ENCODE data around the gene OCA2.

Gene OCA2

DNA sequence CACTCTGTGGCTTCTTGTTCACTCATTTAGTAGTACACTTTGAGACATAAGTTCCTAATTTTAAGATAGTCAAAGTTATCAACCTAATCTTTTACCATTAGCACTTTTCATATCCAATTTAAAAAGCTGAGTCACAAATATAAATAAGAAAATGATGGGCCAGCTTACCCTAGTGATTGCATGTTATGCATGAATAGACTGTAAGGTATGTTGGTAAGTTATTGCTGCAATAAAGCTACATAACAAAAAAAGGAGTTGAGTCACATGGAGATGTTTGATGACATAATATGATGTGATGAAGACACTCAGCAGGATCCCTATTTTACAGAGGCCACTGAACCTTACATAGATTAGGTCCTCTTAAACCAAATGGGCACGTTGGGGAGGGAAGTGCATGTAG, 161.3 kb downstream of the OCA2 start:
- H3K4me3 ChIP-seq (ENCODE audit: low read length): no peak overlapping the region
- no peaks in the 10 kb centered on the region for H3K27me3 ChIP-seq (ENCODE audit: insufficient read depth, low read length)
- no peak overlapping the region for H3K9ac ChIP-seq (ENCODE audit: low read depth, low read length)
- H3K36me3 ChIP-seq (ENCODE audit: insufficient read depth, low read depth, low read length): no peaks in the 10 kb centered on the region
- H3K4me1 ChIP-seq (ENCODE audit: insufficient read depth, low read length): peaks cover 9% of the 10 kb centered on the region
- H3K27ac ChIP-seq (ENCODE audit: low read length): no peak overlapping the region
- H3K9me3 ChIP-seq (ENCODE audit: insufficient read depth, low read depth, low read length): peaks cover 2% of the 10 kb centered on the region; the same call in 1 of the 2 replicates

DNA sequence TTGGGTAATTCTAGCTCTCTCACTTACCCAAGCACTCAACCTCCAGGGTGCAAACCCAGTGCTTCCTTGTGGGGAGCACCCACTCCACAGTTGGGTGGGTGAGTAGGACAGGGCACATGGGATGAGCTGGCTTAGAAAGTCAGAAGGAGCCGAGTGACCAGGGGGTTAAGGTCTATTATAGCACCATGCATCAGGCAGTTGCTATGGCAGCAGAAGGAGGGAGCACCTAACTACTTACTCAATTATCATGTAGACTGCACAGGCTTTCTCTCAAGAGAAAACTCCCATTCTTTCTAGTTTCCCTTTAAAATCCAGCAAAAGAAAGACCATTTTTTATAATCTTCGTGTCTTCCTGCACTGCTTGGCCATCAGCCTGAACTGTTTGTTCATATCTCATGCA, 163.0 kb downstream of the OCA2 start:
- Histone ChIP-seq H3K9ac (ENCODE audit: low read depth, low read length) (no peak overlapping the region), H3K36me3 (ENCODE audit: insufficient read depth, low read depth, low read length) (no peaks in the 10 kb centered on the region), H3K27me3 (ENCODE audit: insufficient read depth, low read length) (no peaks in the 10 kb centered on the region), H3K4me1 (ENCODE audit: insufficient read depth, low read length) (peaks cover 9% of the 10 kb centered on the region), H3K9me3 (ENCODE audit: insufficient read depth, low read depth, low read length) (peaks cover 7% of the 10 kb centered on the region; the same call in 1 of the 2 replicates), H3K4me3 (ENCODE audit: low read length) (no peak overlapping the region), H3K27ac (ENCODE audit: low read length) (no peak overlapping the region)

DNA sequence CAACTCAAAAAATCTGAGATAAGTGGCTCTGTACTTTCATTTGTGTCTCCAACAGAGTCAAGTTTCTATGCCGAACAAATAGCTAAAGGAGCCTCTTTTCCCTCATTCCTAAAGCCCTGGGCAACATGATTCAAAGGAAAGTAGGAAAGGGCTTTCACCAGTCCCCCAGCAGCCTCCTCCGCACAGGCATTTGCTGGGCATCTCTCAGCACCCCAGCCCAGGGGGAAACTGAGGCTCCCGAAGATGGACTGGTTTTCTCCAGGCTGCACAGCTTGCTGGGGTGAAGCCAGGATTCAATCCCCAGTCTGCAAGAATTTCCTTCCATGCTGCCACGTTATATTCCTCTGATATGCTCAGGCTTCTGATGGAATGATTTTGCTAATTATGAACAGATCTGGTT, 163.8 kb downstream of the OCA2 start:
- no peak overlapping the region for H3K9ac ChIP-seq (ENCODE audit: low read depth, low read length)
- H3K4me1 ChIP-seq (ENCODE audit: insufficient read depth, low read length): peaks cover 9% of the 10 kb centered on the region
- no peaks in the 10 kb centered on the region for H3K27me3 ChIP-seq (ENCODE audit: insufficient read depth, low read length)
- no peaks in the 10 kb centered on the region for H3K36me3 ChIP-seq (ENCODE audit: insufficient read depth, low read depth, low read length)
- H3K9me3 ChIP-seq (ENCODE audit: insufficient read depth, low read depth, low read length): peaks cover 7% of the 10 kb centered on the region; the same call in 1 of the 2 replicates
- H3K4me3 ChIP-seq (ENCODE audit: low read length): no peak overlapping the region
- H3K27ac ChIP-seq (ENCODE audit: low read length): no peak overlapping the region

DNA sequence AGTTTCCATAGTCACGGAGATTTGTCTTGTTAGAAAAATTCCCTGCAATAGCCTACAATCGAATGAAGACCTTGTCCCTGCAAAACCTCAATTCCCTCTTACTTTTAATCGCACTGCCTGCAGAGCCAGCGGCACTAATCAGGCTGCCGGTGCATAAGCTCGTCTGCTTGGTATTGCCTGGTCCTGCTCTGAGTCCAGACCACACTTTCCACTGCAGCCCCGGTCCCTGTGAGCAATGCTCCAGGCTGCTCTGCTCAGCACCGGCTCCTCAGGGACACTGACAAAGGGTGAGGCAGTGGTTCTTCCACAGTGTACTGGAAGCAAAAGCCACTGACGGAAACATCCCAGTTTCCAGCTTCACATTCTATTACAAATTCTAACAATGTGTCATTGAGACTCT, 164.3 kb downstream of the OCA2 start:
- Histone ChIP-seq H3K36me3 (ENCODE audit: insufficient read depth, low read depth, low read length) (no peaks in the 10 kb centered on the region), H3K9me3 (ENCODE audit: insufficient read depth, low read depth, low read length) (peaks cover 7% of the 10 kb centered on the region; the same call in 1 of the 2 replicates), H3K9ac (ENCODE audit: low read depth, low read length) (no peak overlapping the region), H3K4me3 (ENCODE audit: low read length) (no peak overlapping the region), H3K27ac (ENCODE audit: low read length) (no peak overlapping the region), H3K4me1 (ENCODE audit: insufficient read depth, low read length) (peaks cover 9% of the 10 kb centered on the region), H3K27me3 (ENCODE audit: insufficient read depth, low read length) (no peaks in the 10 kb centered on the region)

DNA sequence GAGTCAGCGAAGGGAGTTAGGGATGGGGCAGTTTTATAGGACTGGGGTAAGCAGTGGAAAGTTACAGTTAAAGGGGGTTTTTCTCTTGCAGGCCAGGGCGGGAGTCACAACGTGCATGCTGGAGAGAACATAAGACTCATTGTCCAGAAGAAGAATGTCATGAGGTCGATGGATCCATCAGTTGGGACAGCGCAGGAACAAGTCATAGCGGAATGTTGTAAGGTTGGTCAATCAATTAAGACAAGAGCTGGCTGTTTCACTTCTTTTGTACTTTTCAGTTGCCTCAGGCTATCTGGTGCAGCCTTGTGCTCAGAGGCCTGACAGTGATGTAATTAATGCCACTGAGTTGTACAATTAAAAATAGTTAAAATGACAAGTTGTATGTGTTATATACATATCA, 165.6 kb downstream of the OCA2 start:
- no peak overlapping the region for H3K27ac ChIP-seq (ENCODE audit: low read length)
- no peaks in the 10 kb centered on the region; the same call in 1 of the 2 replicates for H3K4me1 ChIP-seq (ENCODE audit: insufficient read depth, low read length)
- no peak overlapping the region for H3K4me3 ChIP-seq (ENCODE audit: low read length)
- no peaks in the 10 kb centered on the region for H3K27me3 ChIP-seq (ENCODE audit: insufficient read depth, low read length)
- H3K9me3 ChIP-seq (ENCODE audit: insufficient read depth, low read depth, low read length): peaks cover 7% of the 10 kb centered on the region; the same call in 1 of the 2 replicates
- H3K9ac ChIP-seq (ENCODE audit: low read depth, low read length): no peak overlapping the region
- no peaks in the 10 kb centered on the region for H3K36me3 ChIP-seq (ENCODE audit: insufficient read depth, low read depth, low read length)

DNA sequence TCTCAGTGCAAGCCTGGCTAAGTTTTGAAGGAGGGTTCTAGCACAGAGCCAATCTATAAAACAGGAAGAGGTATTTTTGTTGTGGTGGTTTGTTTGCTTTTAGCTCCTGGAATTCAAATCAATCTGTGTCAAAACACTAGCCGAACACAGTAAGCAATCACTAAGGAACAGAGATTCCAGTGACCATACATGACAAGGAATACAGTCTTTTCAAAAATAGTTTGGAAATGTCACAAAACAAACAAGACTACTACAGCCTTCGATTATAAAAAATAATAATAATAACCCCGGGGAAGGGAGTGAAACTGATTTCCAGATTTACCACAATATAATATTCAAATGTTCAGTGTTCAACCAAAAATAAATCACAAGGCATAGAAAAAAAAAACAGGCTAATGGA, 166.5 kb downstream of the OCA2 start:
- Histone ChIP-seq H3K4me1 (ENCODE audit: insufficient read depth, low read length) (no peaks in the 10 kb centered on the region), H3K36me3 (ENCODE audit: insufficient read depth, low read depth, low read length) (no peaks in the 10 kb centered on the region)

DNA sequence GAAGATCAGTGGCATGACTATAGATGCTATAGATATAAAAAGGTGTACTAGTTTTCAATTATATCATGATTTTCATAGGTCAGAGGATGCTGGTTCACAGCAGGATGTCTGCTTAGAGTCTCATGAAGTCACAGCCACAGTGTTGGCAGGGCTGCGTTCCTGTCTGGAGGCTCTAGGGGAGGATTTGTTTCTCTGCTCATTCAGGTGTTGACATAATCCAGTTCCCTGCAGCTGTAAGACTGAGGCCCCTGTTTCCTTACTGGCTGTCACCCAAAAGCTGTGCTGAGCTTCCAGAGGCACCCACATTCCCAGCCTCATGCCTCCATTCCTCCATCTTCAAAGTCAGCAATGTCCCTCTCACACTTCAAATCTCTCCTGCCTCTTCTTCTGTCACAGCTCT, 170.7 kb downstream of the OCA2 start:
- no peak overlapping the region for H3K27ac ChIP-seq (ENCODE audit: low read length)
- H3K4me3 ChIP-seq (ENCODE audit: low read length): no peak overlapping the region
- no peaks in the 10 kb centered on the region for H3K27me3 ChIP-seq (ENCODE audit: insufficient read depth, low read length)
- peaks cover 7% of the 10 kb centered on the region; the same call in 1 of the 2 replicates for H3K9me3 ChIP-seq (ENCODE audit: insufficient read depth, low read depth, low read length)
- H3K4me1 ChIP-seq (ENCODE audit: insufficient read depth, low read length): no peaks in the 10 kb centered on the region
- H3K36me3 ChIP-seq (ENCODE audit: insufficient read depth, low read depth, low read length): no peaks in the 10 kb centered on the region
- no peak overlapping the region for H3K9ac ChIP-seq (ENCODE audit: low read depth, low read length)

More for the DNA sequence above, 166.5 kb downstream of the OCA2 start:
- Histone ChIP-seq H3K27me3 (ENCODE audit: insufficient read depth, low read length) (no peaks in the 10 kb centered on the region), H3K9ac (ENCODE audit: low read depth, low read length) (no peak overlapping the region), H3K27ac (ENCODE audit: low read length) (no peak overlapping the region), H3K4me3 (ENCODE audit: low read length) (no peak overlapping the region), H3K9me3 (ENCODE audit: insufficient read depth, low read depth, low read length) (peaks cover 7% of the 10 kb centered on the region; the same call in 1 of the 2 replicates)

DNA sequence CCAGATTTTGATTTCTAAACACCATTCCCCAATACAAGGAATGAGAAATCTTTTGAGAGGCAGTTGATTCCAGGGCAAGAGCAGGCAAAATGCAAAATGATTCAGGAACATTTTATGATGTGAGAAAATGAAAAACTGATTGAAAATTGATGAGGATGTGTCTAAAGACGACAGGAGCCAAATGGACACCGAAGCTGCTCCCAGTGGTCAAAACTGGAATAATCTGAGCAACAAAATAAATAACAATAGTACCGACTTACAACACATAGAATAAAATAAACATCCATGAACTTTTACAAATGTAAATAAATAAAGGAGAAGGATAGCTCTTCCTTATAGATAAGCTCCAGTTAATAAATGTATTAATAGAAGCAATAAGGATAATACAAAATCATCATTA, 186.8 kb downstream of the OCA2 start:
- Histone ChIP-seq H3K4me3 (ENCODE audit: low read length) (no peak overlapping the region), H3K36me3 (ENCODE audit: insufficient read depth, low read depth, low read length) (no peaks in the 10 kb centered on the region), H3K9ac (ENCODE audit: low read depth, low read length) (no peak overlapping the region), H3K27me3 (ENCODE audit: insufficient read depth, low read length) (no peaks in the 10 kb centered on the region), H3K9me3 (ENCODE audit: insufficient read depth, low read depth, low read length) (0 out of 2 replicates have a peak, but pooled peaks cover 4% of the 10 kb centered on the region), H3K4me1 (ENCODE audit: insufficient read depth, low read length) (no peaks in the 10 kb centered on the region), H3K27ac (ENCODE audit: low read length) (no peak overlapping the region)

DNA sequence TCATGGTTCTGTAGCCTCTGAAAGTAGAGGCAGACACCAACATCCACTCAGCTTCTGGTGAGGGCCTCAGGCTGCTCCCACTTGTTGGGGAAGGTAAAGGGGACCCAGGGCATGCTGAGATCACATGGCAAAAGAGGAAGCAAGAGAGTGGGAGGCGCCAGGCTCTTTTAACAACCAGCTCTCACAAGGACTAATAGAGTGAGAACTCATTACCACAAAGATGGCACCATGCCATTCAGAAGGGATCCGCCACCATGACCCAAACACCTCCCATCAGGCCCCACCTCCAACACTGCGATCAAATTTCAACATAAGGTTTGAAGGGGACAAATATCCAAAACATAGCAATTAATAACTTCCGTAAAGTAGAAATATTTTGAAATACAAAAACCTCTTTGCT, 192.3 kb downstream of the OCA2 start:
- no peak overlapping the region for H3K4me3 ChIP-seq (ENCODE audit: low read length)
- no peaks in the 10 kb centered on the region for H3K27me3 ChIP-seq (ENCODE audit: insufficient read depth, low read length)
- no peak overlapping the region for H3K9ac ChIP-seq (ENCODE audit: low read depth, low read length)
- no peaks in the 10 kb centered on the region for H3K4me1 ChIP-seq (ENCODE audit: insufficient read depth, low read length)
- no peaks in the 10 kb centered on the region for H3K36me3 ChIP-seq (ENCODE audit: insufficient read depth, low read depth, low read length)
- H3K9me3 ChIP-seq (ENCODE audit: insufficient read depth, low read depth, low read length): 0 out of 2 replicates have a peak, but pooled peaks cover 5% of the 10 kb centered on the region
- no peak overlapping the region for H3K27ac ChIP-seq (ENCODE audit: low read length)

DNA sequence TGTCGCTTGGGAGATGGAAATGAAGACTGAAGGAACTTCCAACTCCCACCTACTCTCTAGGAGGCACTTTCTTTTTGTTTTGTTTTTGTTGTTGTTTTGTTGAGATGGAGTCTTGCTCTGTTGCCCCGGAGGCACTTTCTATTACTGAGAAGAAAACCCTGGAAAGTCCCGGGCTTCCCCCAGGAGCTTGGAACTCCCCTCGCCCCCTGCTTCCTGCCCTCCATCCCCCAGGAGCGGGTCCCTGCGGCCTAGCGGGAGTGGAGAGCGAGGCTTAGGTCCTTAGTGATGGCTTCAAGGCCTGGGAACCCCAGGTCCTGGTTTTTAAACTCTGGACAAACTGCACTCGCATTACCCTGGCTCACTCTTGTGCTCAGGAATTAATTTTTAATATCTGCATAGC, 195.7 kb downstream of the OCA2 start:
- H3K27me3 ChIP-seq (ENCODE audit: insufficient read depth, low read length): no peaks in the 10 kb centered on the region
- no peaks in the 10 kb centered on the region for H3K36me3 ChIP-seq (ENCODE audit: insufficient read depth, low read depth, low read length)
- no peak overlapping the region for H3K9ac ChIP-seq (ENCODE audit: low read depth, low read length)
- no peak overlapping the region for H3K27ac ChIP-seq (ENCODE audit: low read length)
- H3K4me1 ChIP-seq (ENCODE audit: insufficient read depth, low read length): no peaks in the 10 kb centered on the region
- H3K4me3 ChIP-seq (ENCODE audit: low read length): no peak overlapping the region
- 0 out of 2 replicates have a peak, but pooled peaks cover 5% of the 10 kb centered on the region for H3K9me3 ChIP-seq (ENCODE audit: insufficient read depth, low read depth, low read length)

DNA sequence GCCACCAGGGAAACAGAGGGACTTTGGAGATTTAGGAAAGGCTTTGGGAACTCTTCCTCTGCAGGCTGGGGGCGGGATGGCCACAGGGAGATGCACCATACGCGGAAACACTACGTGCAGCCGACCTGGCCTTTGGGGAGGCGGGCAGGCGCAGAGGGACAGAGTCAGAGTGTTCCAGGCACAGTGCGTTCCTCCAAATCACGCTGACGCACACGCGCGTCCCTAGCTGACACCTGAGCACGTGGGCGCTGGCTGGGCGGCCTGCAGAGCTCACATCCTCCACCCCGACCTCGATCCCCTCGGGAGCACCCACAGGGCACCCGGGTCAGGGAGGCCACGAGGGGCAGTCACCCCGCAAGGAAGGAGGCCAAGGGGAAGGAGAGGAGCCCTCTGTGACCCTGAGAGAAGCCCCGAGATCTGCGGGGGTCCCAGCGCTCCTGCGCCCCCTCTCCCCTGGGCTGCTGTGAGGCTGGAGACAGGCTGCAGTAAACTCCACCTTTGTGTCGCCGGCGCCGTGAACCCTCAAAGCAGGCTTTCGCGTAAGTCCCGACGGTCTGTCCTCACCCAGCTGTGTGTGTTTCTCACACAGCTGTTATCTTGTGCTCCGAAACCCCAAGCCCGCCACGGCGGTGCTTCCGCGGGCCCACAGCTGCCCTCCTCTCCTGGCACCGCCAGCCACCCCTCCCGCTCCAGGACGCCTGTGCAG, 196.3 kb downstream of the OCA2 start:
- Histone ChIP-seq H3K9me3 (ENCODE audit: insufficient read depth, low read depth, low read length) (0 out of 2 replicates have a peak, but pooled peaks cover 5% of the 10 kb centered on the region), H3K9ac (ENCODE audit: low read depth, low read length) (no peak overlapping the region), H3K4me1 (ENCODE audit: insufficient read depth, low read length) (no peaks in the 10 kb centered on the region), H3K27me3 (ENCODE audit: insufficient read depth, low read length) (no peaks in the 10 kb centered on the region), H3K4me3 (ENCODE audit: low read length) (no peak overlapping the region), H3K27ac (ENCODE audit: low read length) (no peak overlapping the region), H3K36me3 (ENCODE audit: insufficient read depth, low read depth, low read length) (no peaks in the 10 kb centered on the region)

DNA sequence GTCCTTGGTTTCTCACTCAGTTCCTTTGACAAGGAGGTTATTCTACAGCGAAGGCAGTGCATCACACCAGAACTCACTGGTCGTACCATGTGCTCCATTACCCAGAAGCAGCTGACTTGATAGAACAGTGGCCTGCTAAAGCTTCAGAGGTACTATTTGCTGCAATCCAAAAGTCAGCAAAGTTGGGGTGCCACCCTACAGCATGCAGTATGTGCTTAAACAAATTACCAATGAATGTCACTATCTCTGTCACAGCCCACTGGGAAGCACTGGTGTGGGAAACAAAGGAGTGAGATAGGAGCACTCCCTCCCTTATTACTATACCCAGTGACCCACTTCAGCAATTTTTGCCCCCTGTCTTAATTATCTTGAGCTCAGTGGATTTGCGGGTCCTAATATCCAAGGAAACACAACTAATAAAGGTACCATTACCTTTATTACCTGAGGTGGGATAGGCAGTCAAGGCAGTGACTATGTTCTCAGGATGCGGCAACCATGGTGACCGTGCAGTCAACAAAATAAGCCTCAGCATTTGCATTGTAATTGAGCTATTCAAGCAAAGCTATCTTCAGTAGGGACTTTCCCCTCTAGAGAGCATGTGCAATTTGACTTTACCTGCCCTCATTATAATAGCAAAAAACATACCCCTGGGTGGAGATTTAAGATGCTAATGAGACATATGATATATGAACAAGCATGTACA, 199.4 kb downstream of the OCA2 start:
- H3K27me3 ChIP-seq (ENCODE audit: insufficient read depth, low read length): no peaks in the 10 kb centered on the region
- no peaks in the 10 kb centered on the region for H3K36me3 ChIP-seq (ENCODE audit: insufficient read depth, low read depth, low read length)
- no peak overlapping the region for H3K27ac ChIP-seq (ENCODE audit: low read length)
- H3K9ac ChIP-seq (ENCODE audit: low read depth, low read length): no peak overlapping the region
- H3K9me3 ChIP-seq (ENCODE audit: insufficient read depth, low read depth, low read length): no peaks in the 10 kb centered on the region
- H3K4me3 ChIP-seq (ENCODE audit: low read length): no peak overlapping the region
- no peaks in the 10 kb centered on the region for H3K4me1 ChIP-seq (ENCODE audit: insufficient read depth, low read length)
